Measurements from ENCODE around the gene TAGLN2. TPM values are rescaled to one million over a fixed set of nuclear protein-coding genes. Genes with fewer than 3 reads are reported as not detected.
A peak's percentile ranks its signal among the peaks of the same experiment; 100 is the strongest.

The TAGLN2 gene
- polyA plus RNA-seq, 3 donors = 658 to 1,259 (median 918) TPM

- Mint-ChIP-seq H3K27me3 (ENCODE audit: low read depth in 3 of 3) (peaks cover under 1 to 9% (median 7%) of the 10 kb centered on the region in 3 donors), H3K27ac (peak overlapping the region in 1 of 7 donors; percentile 55), H3K36me3 (no peaks in the 10 kb centered on the region), H3K9me3 (no peaks in the 10 kb centered on the region), H3K4me3 (no peak overlapping the region), H3K4me1 (peaks cover 17% of the 10 kb centered on the region)
- Histone ChIP-seq H3K9ac (ENCODE audit: insufficient read depth, low read length, poor library complexity, severe bottlenecking) (no peak overlapping the region), H3K9me3 (replicated peaks in 1 of 2; ENCODE audit: control insufficient read depth in 1 of 2, insufficient read depth in 1 of 2, low read length in 2 of 2) (no peaks in the 10 kb centered on the region), H3K4me1 (ENCODE audit: control insufficient read depth in 1 of 2, insufficient read depth in 2 of 2, low read length in 2 of 2) (peaks cover 14 to 16% of the 10 kb centered on the region in 2 donors), H3K79me2 (ENCODE audit: insufficient read depth, low read length) (no peaks in the 10 kb centered on the region), H3K27ac (ENCODE audit: low read depth in 1 of 2, low read length in 2 of 2) (no peak overlapping the region), H4K20me1 (ENCODE audit: insufficient read depth, low read length) (no peaks in the 10 kb centered on the region), H3K4me3 (replicated peaks in 1 of 3; ENCODE audit: low read depth in 2 of 3, low read length in 3 of 3) (no peak overlapping the region), H3K4me2 (replicated peaks; ENCODE audit: extremely low read depth, low read length, poor library complexity, severe bottlenecking) (no peak overlapping the region), H2AFZ (ENCODE audit: insufficient read depth, low read depth, low read length, poor library complexity, severe bottlenecking) (no peak overlapping the region), H3K27me3 (ENCODE audit: control insufficient read depth in 2 of 2, insufficient read depth in 2 of 2, low read length in 2 of 2) (no peaks in the 10 kb centered on the region), H3K36me3 (replicated peaks in 1 of 2; ENCODE audit: control insufficient read depth in 1 of 2, insufficient read depth in 2 of 2, low read length in 2 of 2) (no peaks in the 10 kb centered on the region)
- no peak for TF ChIP-seq CTCF (IDR thresholded peaks at IDR 0.05)
- intact Hi-C loops (cut with micrococcal nuclease) = no loop called here
- 85% methylated on average over 3 of the region's 3 CpGs for WGBS (ENCODE audit: insufficient coverage)
- no peak for DNase-seq
These were observed 30.1 kb upstream of the TAGLN2 start for GRCh38 chr1:159955456-159955855.

- Histone ChIP-seq H4K20me1 (ENCODE audit: insufficient read depth, low read length) (no peaks in the 10 kb centered on the region), H3K27ac (ENCODE audit: low read depth in 1 of 2, low read length in 2 of 2) (peak within 1 kb of the TSS; percentile 16 to 63), H3K27me3 (ENCODE audit: control insufficient read depth in 2 of 2, insufficient read depth in 2 of 2, low read length in 2 of 2) (no peaks in the 10 kb centered on the region), H3K4me1 (ENCODE audit: control insufficient read depth in 1 of 2, insufficient read depth in 2 of 2, low read length in 2 of 2) (peaks cover 14 to 23% of the 10 kb centered on the region in 2 donors), H3K79me2 (ENCODE audit: insufficient read depth, low read length) (no peaks in the 10 kb centered on the region), H3K36me3 (replicated peaks in 1 of 2; ENCODE audit: control insufficient read depth in 1 of 2, insufficient read depth in 2 of 2, low read length in 2 of 2) (no peaks in the 10 kb centered on the region), H3K4me2 (replicated peaks; ENCODE audit: extremely low read depth, low read length, poor library complexity, severe bottlenecking) (peak within 1 kb of the TSS; percentile 2), H3K4me3 (replicated peaks in 1 of 3; ENCODE audit: low read depth in 2 of 3, low read length in 3 of 3) (no peak within 1 kb of the TSS), H3K9ac (ENCODE audit: insufficient read depth, low read length, poor library complexity, severe bottlenecking) (peak within 1 kb of the TSS; percentile 24), H2AFZ (ENCODE audit: insufficient read depth, low read depth, low read length, poor library complexity, severe bottlenecking) (peak within 1 kb of the TSS; percentile 9), H3K9me3 (replicated peaks in 1 of 2; ENCODE audit: control insufficient read depth in 1 of 2, insufficient read depth in 1 of 2, low read length in 2 of 2) (no peaks in the 10 kb centered on the region)
- Mint-ChIP-seq H3K4me3 (peak within 1 kb of the TSS in 1 of 2 donors; percentile 63), H3K27ac (peak within 1 kb of the TSS; percentile 80 to 95 (median 89)), H3K4me1 (peaks cover 25% of the 10 kb centered on the region), H3K9me3 (no peaks in the 10 kb centered on the region), H3K27me3 (ENCODE audit: low read depth in 3 of 3) (peaks cover 0 to 9% (median 4%) of the 10 kb centered on the region in 3 donors), H3K36me3 (no peaks in the 10 kb centered on the region)
- peak; percentile 76 to 95 (median 85) for DNase-seq
- no peak for TF ChIP-seq CTCF (IDR thresholded peaks at IDR 0.05)
- intact Hi-C loops (cut with micrococcal nuclease) = no loop called here
- 46% methylated on average over 10 of the region's 11 CpGs for WGBS (ENCODE audit: insufficient coverage)
These were observed 28.5 kb upstream of the TAGLN2 start, which contains the start of gene SLAMF9 for GRCh38 chr1:159953536-159954515. Gene SLAMF9 (minus strand): TSS chr1:159954237. CDS start chr1:159954137, 100 bp downstream.

Data from CD14-positive monocyte (primary cell).